ENCODE data around the gene BBS12. TPM values are rescaled to one million over a fixed set of nuclear protein-coding genes. Genes with fewer than 3 reads are reported as not detected.

Gene BBS12
- total and polyA plus RNA-seq, 9 of the 15 experiments (the other 6 are each of a cell fraction or from before 2014, with no cell fraction given), result 2.7 to 6.5 (median 3.3) TPM

DNA sequence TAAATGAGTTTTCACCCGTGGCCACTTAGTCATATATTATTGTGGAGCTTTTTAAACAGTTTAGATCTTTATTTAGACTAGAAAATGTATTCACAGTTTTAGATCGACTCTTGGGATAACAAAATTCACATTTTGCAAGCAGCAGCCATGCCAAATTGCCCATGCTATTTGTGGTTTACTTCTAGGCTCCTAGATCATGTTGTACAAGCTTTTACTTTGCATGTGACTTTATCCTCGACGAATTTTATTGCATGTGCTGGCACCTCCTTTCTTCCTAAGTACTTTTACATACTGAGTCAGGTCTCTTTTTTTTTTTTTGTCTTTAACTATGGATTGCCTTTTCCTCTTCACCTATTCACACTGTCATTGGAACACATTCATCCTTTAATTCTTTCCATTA is 23.2 kb downstream of the BBS12 start (continued):
- TF ChIP-seq, protein P1, sequence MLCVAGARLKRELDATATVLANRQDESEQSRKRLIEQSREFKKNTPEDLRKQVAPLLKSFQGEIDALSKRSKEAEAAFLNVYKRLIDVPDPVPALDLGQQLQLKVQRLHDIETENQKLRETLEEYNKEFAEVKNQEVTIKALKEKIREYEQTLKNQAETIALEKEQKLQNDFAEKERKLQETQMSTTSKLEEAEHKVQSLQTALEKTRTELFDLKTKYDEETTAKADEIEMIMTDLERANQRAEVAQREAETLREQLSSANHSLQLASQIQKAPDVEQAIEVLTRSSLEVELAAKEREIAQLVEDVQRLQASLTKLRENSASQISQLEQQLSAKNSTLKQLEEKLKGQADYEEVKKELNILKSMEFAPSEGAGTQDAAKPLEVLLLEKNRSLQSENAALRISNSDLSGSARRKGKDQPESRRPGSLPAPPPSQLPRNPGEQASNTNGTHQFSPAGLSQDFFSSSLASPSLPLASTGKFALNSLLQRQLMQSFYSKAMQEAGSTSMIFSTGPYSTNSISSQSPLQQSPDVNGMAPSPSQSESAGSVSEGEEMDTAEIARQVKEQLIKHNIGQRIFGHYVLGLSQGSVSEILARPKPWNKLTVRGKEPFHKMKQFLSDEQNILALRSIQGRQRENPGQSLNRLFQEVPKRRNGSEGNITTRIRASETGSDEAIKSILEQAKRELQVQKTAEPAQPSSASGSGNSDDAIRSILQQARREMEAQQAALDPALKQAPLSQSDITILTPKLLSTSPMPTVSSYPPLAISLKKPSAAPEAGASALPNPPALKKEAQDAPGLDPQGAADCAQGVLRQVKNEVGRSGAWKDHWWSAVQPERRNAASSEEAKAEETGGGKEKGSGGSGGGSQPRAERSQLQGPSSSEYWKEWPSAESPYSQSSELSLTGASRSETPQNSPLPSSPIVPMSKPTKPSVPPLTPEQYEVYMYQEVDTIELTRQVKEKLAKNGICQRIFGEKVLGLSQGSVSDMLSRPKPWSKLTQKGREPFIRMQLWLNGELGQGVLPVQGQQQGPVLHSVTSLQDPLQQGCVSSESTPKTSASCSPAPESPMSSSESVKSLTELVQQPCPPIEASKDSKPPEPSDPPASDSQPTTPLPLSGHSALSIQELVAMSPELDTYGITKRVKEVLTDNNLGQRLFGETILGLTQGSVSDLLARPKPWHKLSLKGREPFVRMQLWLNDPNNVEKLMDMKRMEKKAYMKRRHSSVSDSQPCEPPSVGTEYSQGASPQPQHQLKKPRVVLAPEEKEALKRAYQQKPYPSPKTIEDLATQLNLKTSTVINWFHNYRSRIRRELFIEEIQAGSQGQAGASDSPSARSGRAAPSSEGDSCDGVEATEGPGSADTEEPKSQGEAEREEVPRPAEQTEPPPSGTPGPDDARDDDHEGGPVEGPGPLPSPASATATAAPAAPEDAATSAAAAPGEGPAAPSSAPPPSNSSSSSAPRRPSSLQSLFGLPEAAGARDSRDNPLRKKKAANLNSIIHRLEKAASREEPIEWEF (CRISPR knock-in tag; IDR thresholded peaks at IDR 0.05), result no peak
- TF ChIP-seq, protein P2, sequence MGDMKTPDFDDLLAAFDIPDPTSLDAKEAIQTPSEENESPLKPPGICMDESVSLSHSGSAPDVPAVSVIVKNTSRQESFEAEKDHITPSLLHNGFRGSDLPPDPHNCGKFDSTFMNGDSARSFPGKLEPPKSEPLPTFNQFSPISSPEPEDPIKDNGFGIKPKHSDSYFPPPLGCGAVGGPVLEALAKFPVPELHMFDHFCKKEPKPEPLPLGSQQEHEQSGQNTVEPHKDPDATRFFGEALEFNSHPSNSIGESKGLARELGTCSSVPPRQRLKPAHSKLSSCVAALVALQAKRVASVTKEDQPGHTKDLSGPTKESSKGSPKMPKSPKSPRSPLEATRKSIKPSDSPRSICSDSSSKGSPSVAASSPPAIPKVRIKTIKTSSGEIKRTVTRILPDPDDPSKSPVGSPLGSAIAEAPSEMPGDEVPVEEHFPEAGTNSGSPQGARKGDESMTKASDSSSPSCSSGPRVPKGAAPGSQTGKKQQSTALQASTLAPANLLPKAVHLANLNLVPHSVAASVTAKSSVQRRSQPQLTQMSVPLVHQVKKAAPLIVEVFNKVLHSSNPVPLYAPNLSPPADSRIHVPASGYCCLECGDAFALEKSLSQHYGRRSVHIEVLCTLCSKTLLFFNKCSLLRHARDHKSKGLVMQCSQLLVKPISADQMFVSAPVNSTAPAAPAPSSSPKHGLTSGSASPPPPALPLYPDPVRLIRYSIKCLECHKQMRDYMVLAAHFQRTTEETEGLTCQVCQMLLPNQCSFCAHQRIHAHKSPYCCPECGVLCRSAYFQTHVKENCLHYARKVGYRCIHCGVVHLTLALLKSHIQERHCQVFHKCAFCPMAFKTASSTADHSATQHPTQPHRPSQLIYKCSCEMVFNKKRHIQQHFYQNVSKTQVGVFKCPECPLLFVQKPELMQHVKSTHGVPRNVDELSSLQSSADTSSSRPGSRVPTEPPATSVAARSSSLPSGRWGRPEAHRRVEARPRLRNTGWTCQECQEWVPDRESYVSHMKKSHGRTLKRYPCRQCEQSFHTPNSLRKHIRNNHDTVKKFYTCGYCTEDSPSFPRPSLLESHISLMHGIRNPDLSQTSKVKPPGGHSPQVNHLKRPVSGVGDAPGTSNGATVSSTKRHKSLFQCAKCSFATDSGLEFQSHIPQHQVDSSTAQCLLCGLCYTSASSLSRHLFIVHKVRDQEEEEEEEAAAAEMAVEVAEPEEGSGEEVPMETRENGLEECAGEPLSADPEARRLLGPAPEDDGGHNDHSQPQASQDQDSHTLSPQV (IDR thresholded peaks at IDR 0.05), result peak; percentile 50; the same call in 1 of the 2 replicates
- no peak for TF ChIP-seq TBP (optimal IDR thresholded peaks at IDR 0.05; ENCODE audit: low read depth, low read length)

Data from K562 (cell line).